ENCODE measurements around the gene ODR4. TPM values are rescaled to one million over a fixed set of nuclear protein-coding genes. Genes with fewer than 3 reads are reported as not detected.

ODR4 gene
- polyA plus RNA-seq, 1 of the 3 experiments (the other 2 are of a cell fraction): 8.2 TPM

DNA sequence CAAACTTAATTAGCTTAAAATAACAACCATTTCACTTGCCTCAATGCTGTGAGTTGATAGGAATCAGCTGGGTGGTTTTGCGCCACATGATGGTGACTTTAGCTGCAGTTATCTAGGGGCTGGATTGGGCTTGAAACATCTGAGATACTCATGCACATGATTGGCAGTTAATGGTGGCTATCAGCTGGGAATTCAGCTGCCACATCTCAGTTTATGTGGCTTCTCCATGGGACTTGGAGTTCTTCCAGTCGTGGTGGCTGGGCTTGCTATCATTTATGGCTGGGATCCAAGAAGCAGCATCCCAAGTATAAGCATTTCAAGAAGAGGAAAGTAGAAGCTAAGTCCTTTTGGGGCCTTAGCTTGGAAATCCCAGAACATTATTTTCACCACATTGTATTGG, 48.9 kb downstream of the ODR4 start:
- ChIA-PET POLR2A (no interaction called here), CTCF (interaction anchor here (1.1 kb wide), 1 partner anchor 11 kb away, joined by 3 read pairs; no protein-coding TSS in a partner anchor)
- H3K4me1 ChIP-seq (ENCODE audit: control insufficient read depth in 1 of 2, insufficient read depth in 2 of 2, low read depth in 1 of 2, low read length in 1 of 2): peaks cover 0 to 4% of the 10 kb centered on the region in 2 experiments; a peak in 3 of 4 replicates
- H3K4me3 ChIP-seq (ENCODE audit: low read depth in 2 of 2, low read length in 1 of 2): no peak overlapping the region
- H3K27ac ChIP-seq (ENCODE audit: low read depth in 2 of 2, low read length in 1 of 2): no peak overlapping the region
- H3K36me3 ChIP-seq (replicated peaks in 1 of 2; ENCODE audit: control insufficient read depth in 1 of 2, insufficient read depth in 2 of 2, low read length in 1 of 2): peaks cover 11 to 15% of the 10 kb centered on the region in 2 experiments
- H2AFZ ChIP-seq (ENCODE audit: low read depth): no peak overlapping the region
- no peaks in the 10 kb centered on the region for H3F3A ChIP-seq (replicated peaks; ENCODE audit: insufficient read depth)
- H3K27me3 ChIP-seq (ENCODE audit: insufficient read depth): no peaks in the 10 kb centered on the region
- no peaks in the 10 kb centered on the region for H4K20me1 ChIP-seq (ENCODE audit: insufficient read depth)
- H3K9ac ChIP-seq: no peak overlapping the region
- no peaks in the 10 kb centered on the region for H3K79me2 ChIP-seq (ENCODE audit: insufficient read depth)
- no peaks in the 10 kb centered on the region for H3K9me2 ChIP-seq
- no peak for TF ChIP-seq FOSL2 (IDR thresholded peaks at IDR 0.05; ENCODE audit: borderline replicate concordance, low read depth)
- TF ChIP-seq, protein P1, sequence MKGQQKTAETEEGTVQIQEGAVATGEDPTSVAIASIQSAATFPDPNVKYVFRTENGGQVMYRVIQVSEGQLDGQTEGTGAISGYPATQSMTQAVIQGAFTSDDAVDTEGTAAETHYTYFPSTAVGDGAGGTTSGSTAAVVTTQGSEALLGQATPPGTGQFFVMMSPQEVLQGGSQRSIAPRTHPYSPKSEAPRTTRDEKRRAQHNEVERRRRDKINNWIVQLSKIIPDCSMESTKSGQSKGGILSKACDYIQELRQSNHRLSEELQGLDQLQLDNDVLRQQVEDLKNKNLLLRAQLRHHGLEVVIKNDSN (IDR thresholded peaks at IDR 0.05; ENCODE audit: borderline replicate concordance, low read depth): no peak
- no peak for TF ChIP-seq SIN3A (IDR thresholded peaks at IDR 0.05; ENCODE audit: borderline replicate concordance, low read depth, low read length)
- TF ChIP-seq, protein P2, sequence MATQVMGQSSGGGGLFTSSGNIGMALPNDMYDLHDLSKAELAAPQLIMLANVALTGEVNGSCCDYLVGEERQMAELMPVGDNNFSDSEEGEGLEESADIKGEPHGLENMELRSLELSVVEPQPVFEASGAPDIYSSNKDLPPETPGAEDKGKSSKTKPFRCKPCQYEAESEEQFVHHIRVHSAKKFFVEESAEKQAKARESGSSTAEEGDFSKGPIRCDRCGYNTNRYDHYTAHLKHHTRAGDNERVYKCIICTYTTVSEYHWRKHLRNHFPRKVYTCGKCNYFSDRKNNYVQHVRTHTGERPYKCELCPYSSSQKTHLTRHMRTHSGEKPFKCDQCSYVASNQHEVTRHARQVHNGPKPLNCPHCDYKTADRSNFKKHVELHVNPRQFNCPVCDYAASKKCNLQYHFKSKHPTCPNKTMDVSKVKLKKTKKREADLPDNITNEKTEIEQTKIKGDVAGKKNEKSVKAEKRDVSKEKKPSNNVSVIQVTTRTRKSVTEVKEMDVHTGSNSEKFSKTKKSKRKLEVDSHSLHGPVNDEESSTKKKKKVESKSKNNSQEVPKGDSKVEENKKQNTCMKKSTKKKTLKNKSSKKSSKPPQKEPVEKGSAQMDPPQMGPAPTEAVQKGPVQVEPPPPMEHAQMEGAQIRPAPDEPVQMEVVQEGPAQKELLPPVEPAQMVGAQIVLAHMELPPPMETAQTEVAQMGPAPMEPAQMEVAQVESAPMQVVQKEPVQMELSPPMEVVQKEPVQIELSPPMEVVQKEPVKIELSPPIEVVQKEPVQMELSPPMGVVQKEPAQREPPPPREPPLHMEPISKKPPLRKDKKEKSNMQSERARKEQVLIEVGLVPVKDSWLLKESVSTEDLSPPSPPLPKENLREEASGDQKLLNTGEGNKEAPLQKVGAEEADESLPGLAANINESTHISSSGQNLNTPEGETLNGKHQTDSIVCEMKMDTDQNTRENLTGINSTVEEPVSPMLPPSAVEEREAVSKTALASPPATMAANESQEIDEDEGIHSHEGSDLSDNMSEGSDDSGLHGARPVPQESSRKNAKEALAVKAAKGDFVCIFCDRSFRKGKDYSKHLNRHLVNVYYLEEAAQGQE (IDR thresholded peaks at IDR 0.05; ENCODE audit: low read depth, low read length): no peak
- no peak for TF ChIP-seq ELF1 (IDR thresholded peaks at IDR 0.05)
- TF ChIP-seq MXI1 (IDR thresholded peaks at IDR 0.05; ENCODE audit: low read depth, low read length): no peak
- no peak for TF ChIP-seq MEF2A (IDR thresholded peaks at IDR 0.05; ENCODE audit: borderline replicate concordance, low read depth)
- no peak for TF ChIP-seq GABPA (IDR thresholded peaks at IDR 0.05; ENCODE audit: low read depth)
- TF ChIP-seq CHD2 (IDR thresholded peaks at IDR 0.05; ENCODE audit: low read length, partially characterized antibody): no peak
- TF ChIP-seq, protein P3, sequence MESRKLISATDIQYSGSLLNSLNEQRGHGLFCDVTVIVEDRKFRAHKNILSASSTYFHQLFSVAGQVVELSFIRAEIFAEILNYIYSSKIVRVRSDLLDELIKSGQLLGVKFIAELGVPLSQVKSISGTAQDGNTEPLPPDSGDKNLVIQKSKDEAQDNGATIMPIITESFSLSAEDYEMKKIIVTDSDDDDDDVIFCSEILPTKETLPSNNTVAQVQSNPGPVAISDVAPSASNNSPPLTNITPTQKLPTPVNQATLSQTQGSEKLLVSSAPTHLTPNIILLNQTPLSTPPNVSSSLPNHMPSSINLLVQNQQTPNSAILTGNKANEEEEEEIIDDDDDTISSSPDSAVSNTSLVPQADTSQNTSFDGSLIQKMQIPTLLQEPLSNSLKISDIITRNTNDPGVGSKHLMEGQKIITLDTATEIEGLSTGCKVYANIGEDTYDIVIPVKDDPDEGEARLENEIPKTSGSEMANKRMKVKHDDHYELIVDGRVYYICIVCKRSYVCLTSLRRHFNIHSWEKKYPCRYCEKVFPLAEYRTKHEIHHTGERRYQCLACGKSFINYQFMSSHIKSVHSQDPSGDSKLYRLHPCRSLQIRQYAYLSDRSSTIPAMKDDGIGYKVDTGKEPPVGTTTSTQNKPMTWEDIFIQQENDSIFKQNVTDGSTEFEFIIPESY (IDR thresholded peaks at IDR 0.05; ENCODE audit: borderline replicate concordance, low read depth): no peak
- TF ChIP-seq EP300 (IDR thresholded peaks at IDR 0.05; ENCODE audit: borderline replicate concordance in 1 of 2, low read depth in 1 of 2, low read length in 1 of 2): no peak
- TF ChIP-seq, protein P4, sequence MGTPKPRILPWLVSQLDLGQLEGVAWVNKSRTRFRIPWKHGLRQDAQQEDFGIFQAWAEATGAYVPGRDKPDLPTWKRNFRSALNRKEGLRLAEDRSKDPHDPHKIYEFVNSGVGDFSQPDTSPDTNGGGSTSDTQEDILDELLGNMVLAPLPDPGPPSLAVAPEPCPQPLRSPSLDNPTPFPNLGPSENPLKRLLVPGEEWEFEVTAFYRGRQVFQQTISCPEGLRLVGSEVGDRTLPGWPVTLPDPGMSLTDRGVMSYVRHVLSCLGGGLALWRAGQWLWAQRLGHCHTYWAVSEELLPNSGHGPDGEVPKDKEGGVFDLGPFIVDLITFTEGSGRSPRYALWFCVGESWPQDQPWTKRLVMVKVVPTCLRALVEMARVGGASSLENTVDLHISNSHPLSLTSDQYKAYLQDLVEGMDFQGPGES (IDR thresholded peaks at IDR 0.05; ENCODE audit: low read depth, low read length): no peak
- no peaks in the 10 kb centered on the region for H3K9me3 ChIP-seq
- 100% methylated on average over 1 of the region's 2 CpGs for WGBS (ENCODE audit: low lambda C conversion rate)
- no peak overlapping the region for H3K4me2 ChIP-seq
- DNase-seq: no peak

Measured in SK-N-SH (cell line).